GM12892 (cell line): ENCODE measurements around the gene MAP4K1.
"Not testable (repeated sequence)": the region's sequence is repeated elsewhere in the genome, so short reads cannot be mapped to it uniquely, and the experiment has no call there.

Source experiments
- POLR2A ChIP-seq: IDR thresholded peaks from 2 replicates; pipeline ENCODE4 v1.6.1; 2011; ENCODE audit warnings: low read depth, low read length, control low read depth
- POLR2AphosphoS5 ChIP-seq: IDR thresholded peaks from 2 replicates; pipeline ENCODE4 v1.6.1; 2011; ENCODE audit warnings: low read depth, low read length, control low read depth
- TAF1 ChIP-seq: IDR thresholded peaks from 2 replicates; pipeline ENCODE4 v1.6.1; 2011; ENCODE audit warnings: low read depth, mild to moderate bottlenecking, control low read depth, low read length, borderline replicate concordance

DNA sequence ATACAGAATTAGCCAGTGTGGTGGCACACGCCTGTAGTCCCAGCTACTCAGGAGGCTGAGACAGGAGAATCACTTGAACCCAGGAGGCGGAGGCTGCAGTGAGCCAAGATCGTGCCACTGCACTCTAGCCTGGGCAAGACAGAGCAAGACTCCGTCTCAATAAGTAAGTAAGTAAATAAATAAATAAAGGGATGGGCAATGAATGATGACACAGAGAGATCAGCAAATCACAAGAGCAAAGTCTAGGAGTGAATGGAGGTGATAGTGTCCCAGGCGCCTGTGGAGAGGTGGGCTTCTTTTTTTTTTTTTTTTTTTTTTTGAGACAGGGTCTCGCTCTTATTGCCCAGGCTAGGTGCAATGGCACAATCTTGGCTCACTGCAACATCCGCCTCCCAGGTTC lies 58.8 kb downstream of the MAP4K1 start:
- TF ChIP-seq POLR2A, POLR2AphosphoS5, TAF1: not testable (repeated sequence)
